HepG2 (cell line): ENCODE measurements around the gene GLIS2. TPM values are rescaled to one million over a fixed set of nuclear protein-coding genes. Genes with fewer than 3 reads are reported as not detected.
A peak's percentile ranks its signal among the peaks of the same experiment; 100 is the strongest.

Experiments
- ATAC-seq: fragments of 200-7000 bp; cut with Tn5 transposase; 3 replicates; pipeline ENCODE4 v1.9.1; 2020; ENCODE audit warnings: mild to moderate bottlenecking, moderate library complexity
- BruUV-seq: library from RNA; stranded (reverse); fragments of 400-500 nt; replicated peaks from 2 replicates; lab custom pipeline; 2021; lab: Mats Ljungman, UMichigan
- CTCF ChIA-PET: fragments of 300-600 bp; formaldehyde crosslinking; extraction: SDS; loops from one replicate; lab custom pipeline; 2021; ENCODE audit warnings: low total read pairs, inconsistent platforms, low intra/inter-chr PET ratio; lab: Yijun Ruan, JAX
- POLR2A ChIA-PET: fragments of 350-600 bp; sonication (Branson Sonifier 250); formaldehyde crosslinking; loops from one replicate; lab custom pipeline; 2020; ENCODE audit warnings: antibody characterized with exemption, inconsistent platforms; lab: Yijun Ruan, JAX
- DNase-seq: peaks from one replicate; pipeline ENCODE4 v3.0.0-alpha.2; 2015; ENCODE audit warnings: low spot score
- FAIRE-seq: peaks from 3 replicates; lab custom pipeline; 2011; peaks lifted over from hg19 to GRCh38; lab: Jason Lieb, UNC
- H2AFZ ChIP-seq: one replicate; pipeline ENCODE4 v1.6.1; 2011; ENCODE audit warnings: low read length, inconsistent platforms
- H3K27ac ChIP-seq: fragments of 300-600 bp; 3 replicates; pipeline ENCODE4 v1.8.0; 2011; ENCODE audit warnings: mixed run types, mild to moderate bottlenecking, mixed read lengths, low read length, inconsistent platforms; ENCODE audit not compliant: insufficient read depth; ENCODE audit errors: extremely low read length
- H3K27me3 ChIP-seq, 2 experiments: fragments of 200-600 bp in 1 of 2; 2 replicates in 1 of 2; 3 replicates in 1 of 2; pipeline versions ENCODE4 v1.6.0 to v1.8.0; 2011; ENCODE audit warnings: low read length in 2 of 2, mild to moderate bottlenecking in 2 of 2, moderate library complexity in 2 of 2, inconsistent platforms in 1 of 2; ENCODE audit not compliant: insufficient read depth in 2 of 2, control insufficient read depth in 1 of 2
- H3K36me3 ChIP-seq, 2 experiments: fragments of 200-600 bp in 1 of 2; replicated peaks in 1 of 2; 2 replicates in 1 of 2; 3 replicates in 1 of 2; pipeline versions ENCODE4 v1.5.1 to v1.8.0; 2011; ENCODE audit warnings: low read length in 2 of 2, inconsistent platforms in 1 of 2; ENCODE audit not compliant: insufficient read depth in 2 of 2, control insufficient read depth in 1 of 2
- H3K4me1 ChIP-seq: 2 replicates; pipeline ENCODE4 v1.5.1; 2012; ENCODE audit warnings: low read length, inconsistent platforms; ENCODE audit not compliant: insufficient read depth
- H3K4me2 ChIP-seq: 2 replicates; pipeline ENCODE4 v1.6.0; 2011; ENCODE audit warnings: low read depth, low read length, inconsistent platforms
- H3K4me3 ChIP-seq, 3 experiments: fragments of 200-600 bp in 1 of 3; sonication (generic), shearing (Covaris generic) in 1 of 3; replicated peaks in 1 of 3; 2 replicates each; pipeline ENCODE4 v1.5.1; 2011 to 2016; ENCODE audit warnings: low read length in 3 of 3, inconsistent platforms in 2 of 3, low read depth in 2 of 3, mild to moderate bottlenecking in 2 of 3, control low read depth in 1 of 3, mixed read lengths in 1 of 3; ENCODE audit not compliant: insufficient read depth in 1 of 3
- H3K79me2 ChIP-seq: one replicate; pipeline ENCODE4 v1.6.1; 2011; ENCODE audit warnings: low read length, inconsistent platforms; ENCODE audit not compliant: insufficient read depth
- H3K9ac ChIP-seq: 2 replicates; pipeline ENCODE4 v1.6.0; 2011; ENCODE audit warnings: mild to moderate bottlenecking, low read depth, low read length, inconsistent platforms; ENCODE audit not compliant: insufficient read depth
- H3K9me3 ChIP-seq: 2 replicates; pipeline ENCODE4 v1.5.1; 2012; ENCODE audit warnings: mild to moderate bottlenecking, low read length
- H4K20me1 ChIP-seq: 2 replicates; pipeline ENCODE4 v1.6.0; 2011; ENCODE audit warnings: inconsistent platforms, mild to moderate bottlenecking, low read length, moderate library complexity; ENCODE audit not compliant: insufficient read depth
- CBX5 ChIP-seq: sonication (generic); formaldehyde crosslinking; IDR thresholded peaks from 2 replicates; pipeline ENCODE4 v1.4.0; 2020; ENCODE audit warnings: missing genetic modification reagents, borderline replicate concordance
- HOXA3 ChIP-seq: sonication (generic); formaldehyde crosslinking; IDR thresholded peaks from 2 replicates; pipeline ENCODE4 v1.5.0; 2020; ENCODE audit warnings: missing genetic modification reagents
- JUN ChIP-seq: sonication (generic); formaldehyde crosslinking; IDR thresholded peaks from 2 replicates; pipeline ENCODE4 v1.4.0; 2020; ENCODE audit warnings: mild to moderate bottlenecking, missing genetic modification reagents
- KDM4B ChIP-seq: sonication (generic); formaldehyde crosslinking; IDR thresholded peaks from 2 replicates; pipeline ENCODE4 v1.4.0; 2020; ENCODE audit warnings: missing genetic modification reagents
- MAZ ChIP-seq, 2 experiments: sonication (generic) in 1 of 2; formaldehyde crosslinking in 1 of 2; IDR thresholded peaks; 2 replicates each; pipeline versions ENCODE4 v1.5.0 to v1.6.1; 2012 to 2020; ENCODE audit warnings: low read depth in 2 of 2, mild to moderate bottlenecking in 2 of 2, borderline replicate concordance in 1 of 2, improper control_type of control experiment in 1 of 2, low read length in 1 of 2, missing genetic modification reagents in 1 of 2, moderate library complexity in 1 of 2
- RAD51 ChIP-seq: fragments of 450-650 bp; IDR thresholded peaks from 2 replicates; pipeline ENCODE4 v1.6.1; 2016; ENCODE audit warnings: borderline replicate concordance
- SIN3A ChIP-seq: IDR thresholded peaks from 2 replicates; pipeline ENCODE4 v1.6.1; 2011; ENCODE audit warnings: low read depth, mild to moderate bottlenecking, control low read depth, low read length, borderline replicate concordance
- TCF7L2 ChIP-seq: IDR thresholded peaks from 2 replicates; pipeline ENCODE4 v1.6.1; 2011; ENCODE audit warnings: mild to moderate bottlenecking, low read depth, low read length, moderate library complexity
- ZFP36 ChIP-seq: fragments of 150-350 bp; IDR thresholded peaks from 2 replicates; pipeline ENCODE4 v1.6.1; 2018; ENCODE audit warnings: borderline replicate concordance, low read length, low read depth; ENCODE audit not compliant: partially characterized antibody
- ZFP90 ChIP-seq: sonication (generic); formaldehyde crosslinking; IDR thresholded peaks from 2 replicates; pipeline ENCODE4 v1.8.0; 2022; ENCODE audit warnings: missing genetic modification reagents, mild to moderate bottlenecking, inconsistent platforms, borderline replicate concordance
- ZNF329 ChIP-seq: sonication (generic); formaldehyde crosslinking; IDR thresholded peaks from 2 replicates; pipeline ENCODE4 v1.9.0; 2021; ENCODE audit warnings: low read depth, mild to moderate bottlenecking, missing genetic modification reagents
- ZNF746 ChIP-seq: sonication (generic); formaldehyde crosslinking; IDR thresholded peaks from 2 replicates; pipeline ENCODE4 v1.8.0; 2022; ENCODE audit warnings: mild to moderate bottlenecking, missing genetic modification reagents
- ZNF761 ChIP-seq: sonication (generic); formaldehyde crosslinking; conservative IDR thresholded peaks from 2 replicates; pipeline ENCODE4 v1.4.0; 2020; ENCODE audit warnings: mild to moderate bottlenecking, missing genetic modification reagents
- ZNF773 ChIP-seq: sonication (generic); formaldehyde crosslinking; IDR thresholded peaks from 2 replicates; pipeline ENCODE4 v1.4.0; 2020; ENCODE audit warnings: missing genetic modification reagents, borderline replicate concordance
- ZSCAN25 ChIP-seq: sonication (generic); formaldehyde crosslinking; IDR thresholded peaks from 2 replicates; pipeline ENCODE4 v1.8.0; 2022; ENCODE audit warnings: mild to moderate bottlenecking, missing genetic modification reagents
- WGBS: methylation state at CpG from one replicate; pipeline ENCODE4 v1.1.6; 2017; ENCODE audit warnings: low lambda C conversion rate; 5-methylcytosine and 5-hydroxymethylcytosine counted together
- in situ Hi-C: cut with HindIII; loops from 2 replicates; pipeline ENCODE4 v1.10.0; 2017; ENCODE audit warnings: low pct_unique_long_range_greater_than_20kb; ENCODE audit not compliant: extremely low pct_ligation_motif_present
- intact Hi-C: fragments of 100-400 bp; cut with micrococcal nuclease; formaldehyde crosslinking; loops from one replicate; pipeline ENCODE4 v1.10.0; 2022; ENCODE audit not compliant: unreplicated experiment
- polyA plus RNA-seq, 8 experiments: library from polyadenylated mRNA; depleted of rRNA in 3 of 8; stranded (reverse) in 7 of 8; unstranded in 1 of 8; fragments of >200 nt; fragmentation: Illumina TruSeq in 4 of 8; extraction: Trizol in 4 of 8; gene quantifications; 2 replicates each; pipeline versions ENCODE4 v1.2.1 to v1.2.3, GENCODE V29; 2011 to 2016; ENCODE audit warnings: low read depth in 4 of 8, missing spikeins in 1 of 8, mixed read lengths in 1 of 8; ENCODE audit not compliant: insufficient read depth in 1 of 8
- total RNA-seq, 5 experiments: library from RNA; depleted of rRNA; stranded (reverse); fragments of >200 nt; fragmentation: Illumina TruSeq; extraction: Trizol; gene quantifications; 2 replicates each; pipeline ENCODE4 v1.2.3, GENCODE V29; 2016; ENCODE audit warnings: low read depth in 1 of 5
- TF ChIP-seq, protein P1 (sequence below): sonication (generic); formaldehyde crosslinking; IDR thresholded peaks from 2 replicates; pipeline ENCODE4 v1.8.1; 2023; ENCODE audit warnings: mild to moderate bottlenecking, moderate library complexity, missing genetic modification reagents
- TF ChIP-seq, protein P2 (sequence below): sonication (generic); formaldehyde crosslinking; IDR thresholded peaks from 2 replicates; pipeline ENCODE4 v1.4.0; 2020; ENCODE audit warnings: missing genetic modification reagents
- TF ChIP-seq, protein P3 (sequence below): IDR thresholded peaks from 2 replicates; pipeline ENCODE4 v1.6.1; 2016; ENCODE audit warnings: mild to moderate bottlenecking
- TF ChIP-seq, protein P4 (sequence below): IDR thresholded peaks from 2 replicates; pipeline ENCODE4 v1.6.1; 2016; ENCODE audit warnings: low read depth, borderline replicate concordance

GLIS2 gene
- total and polyA plus RNA-seq, 2 of the 13 experiments (the other 11 are each of a cell fraction or from before 2014, with no cell fraction given): 0.28 to 0.29 TPM

DNA sequence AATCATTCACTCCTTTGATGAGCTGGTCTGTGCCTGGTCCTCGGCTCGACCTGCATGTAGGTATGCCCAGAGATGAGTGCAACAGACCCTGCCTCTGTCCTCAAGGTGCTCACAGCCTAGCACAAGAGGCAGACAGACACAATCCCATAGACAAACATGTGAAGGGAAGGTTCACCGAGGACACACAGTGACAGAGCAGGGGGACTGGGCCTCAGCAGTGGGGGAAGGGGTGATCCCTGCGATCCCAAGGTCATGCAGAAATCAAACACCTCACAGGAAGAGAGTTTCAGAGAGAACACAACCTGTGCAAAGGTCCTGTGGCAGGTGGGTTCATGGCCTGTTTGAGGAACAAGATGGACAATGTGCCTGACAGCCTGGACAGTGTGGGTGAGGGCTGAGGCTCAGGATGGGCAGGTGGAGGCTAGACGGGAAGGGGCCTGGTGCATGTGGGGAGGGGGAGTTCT is 51.6 kb downstream of the GLIS2 start:
- Histone ChIP-seq H3K9me3 (no peaks in the 10 kb centered on the region), H3K4me2 (peak overlapping the region; percentile 25), H4K20me1 (no peaks in the 10 kb centered on the region), H3K27ac (peak overlapping the region; percentile 62), H3K36me3 (peaks cover 0 to 1% of the 10 kb centered on the region in 2 experiments; a peak in 1 of 5 replicates), H3K4me3 (no peak overlapping the region), H3K4me1 (peaks cover 53% of the 10 kb centered on the region), H3K9ac (no peak overlapping the region; the same call in 1 of the 2 replicates), H2AFZ (no peak overlapping the region), H3K27me3 (no peaks in the 10 kb centered on the region), H3K79me2 (peaks cover 5% of the 10 kb centered on the region)
- peak; percentile 73 for DNase-seq
- WGBS: 14% methylated on average over 4 of the region's 5 CpGs
- POLR2A ChIA-PET: no interaction called here
- intact Hi-C loops (no loop called here), in situ Hi-C loops (no loop called here)
- peak; percentile 6 for ATAC-seq
- BruUV-seq: no TSS peak
- CTCF ChIA-PET: no interaction called here
- FAIRE-seq: peak; percentile 92
- TF ChIP-seq ZNF773: no peak
- TF ChIP-seq ZNF329 (CRISPR knock-in tag): no peak
- TF ChIP-seq SIN3A: no peak
- TF ChIP-seq HOXA3 (CRISPR knock-in tag): peak; percentile 79
- no peak for TF ChIP-seq TCF7L2
- TF ChIP-seq ZSCAN25: peak; percentile 70; the same call in 1 of the 2 replicates
- no peak for TF ChIP-seq ZFP90 (CRISPR knock-in tag)
- no peak for TF ChIP-seq ZFP36
- TF ChIP-seq, protein P1, sequence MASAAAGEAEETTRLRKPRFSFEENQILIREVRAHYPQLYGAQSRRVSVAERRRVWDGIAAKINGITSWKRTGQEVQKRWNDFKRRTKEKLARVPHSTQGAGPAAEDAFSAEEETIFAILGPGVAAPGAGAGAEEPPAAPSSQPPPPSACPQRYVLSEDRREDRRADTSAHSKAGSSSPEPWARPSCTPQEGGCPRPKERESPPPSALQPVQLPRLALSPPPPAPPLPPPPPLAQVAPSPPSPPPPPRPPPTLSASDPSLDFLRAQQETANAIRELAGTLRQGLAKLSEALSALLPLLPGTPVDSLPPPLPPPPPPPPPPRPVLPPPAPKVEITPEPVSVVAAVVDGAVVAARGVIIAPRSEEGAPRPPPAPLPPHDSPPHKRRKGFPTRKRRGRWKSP (CRISPR knock-in tag): no peak
- peak; percentile 77; the same call in 1 of the 2 replicates for TF ChIP-seq ZNF761 (CRISPR knock-in tag)
- TF ChIP-seq, protein P2, sequence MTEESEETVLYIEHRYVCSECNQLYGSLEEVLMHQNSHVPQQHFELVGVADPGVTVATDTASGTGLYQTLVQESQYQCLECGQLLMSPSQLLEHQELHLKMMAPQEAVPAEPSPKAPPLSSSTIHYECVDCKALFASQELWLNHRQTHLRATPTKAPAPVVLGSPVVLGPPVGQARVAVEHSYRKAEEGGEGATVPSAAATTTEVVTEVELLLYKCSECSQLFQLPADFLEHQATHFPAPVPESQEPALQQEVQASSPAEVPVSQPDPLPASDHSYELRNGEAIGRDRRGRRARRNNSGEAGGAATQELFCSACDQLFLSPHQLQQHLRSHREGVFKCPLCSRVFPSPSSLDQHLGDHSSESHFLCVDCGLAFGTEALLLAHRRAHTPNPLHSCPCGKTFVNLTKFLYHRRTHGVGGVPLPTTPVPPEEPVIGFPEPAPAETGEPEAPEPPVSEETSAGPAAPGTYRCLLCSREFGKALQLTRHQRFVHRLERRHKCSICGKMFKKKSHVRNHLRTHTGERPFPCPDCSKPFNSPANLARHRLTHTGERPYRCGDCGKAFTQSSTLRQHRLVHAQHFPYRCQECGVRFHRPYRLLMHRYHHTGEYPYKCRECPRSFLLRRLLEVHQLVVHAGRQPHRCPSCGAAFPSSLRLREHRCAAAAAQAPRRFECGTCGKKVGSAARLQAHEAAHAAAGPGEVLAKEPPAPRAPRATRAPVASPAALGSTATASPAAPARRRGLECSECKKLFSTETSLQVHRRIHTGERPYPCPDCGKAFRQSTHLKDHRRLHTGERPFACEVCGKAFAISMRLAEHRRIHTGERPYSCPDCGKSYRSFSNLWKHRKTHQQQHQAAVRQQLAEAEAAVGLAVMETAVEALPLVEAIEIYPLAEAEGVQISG (CRISPR knock-in tag): 0 out of 2 replicates have a peak, but pooled peaks have one; percentile 45
- peak; percentile 55; the same call in 1 of the 2 replicates for TF ChIP-seq ZNF746 (CRISPR knock-in tag)
- TF ChIP-seq JUN: 0 out of 2 replicates have a peak, but pooled peaks have one; percentile 47
- TF ChIP-seq, protein P3, sequence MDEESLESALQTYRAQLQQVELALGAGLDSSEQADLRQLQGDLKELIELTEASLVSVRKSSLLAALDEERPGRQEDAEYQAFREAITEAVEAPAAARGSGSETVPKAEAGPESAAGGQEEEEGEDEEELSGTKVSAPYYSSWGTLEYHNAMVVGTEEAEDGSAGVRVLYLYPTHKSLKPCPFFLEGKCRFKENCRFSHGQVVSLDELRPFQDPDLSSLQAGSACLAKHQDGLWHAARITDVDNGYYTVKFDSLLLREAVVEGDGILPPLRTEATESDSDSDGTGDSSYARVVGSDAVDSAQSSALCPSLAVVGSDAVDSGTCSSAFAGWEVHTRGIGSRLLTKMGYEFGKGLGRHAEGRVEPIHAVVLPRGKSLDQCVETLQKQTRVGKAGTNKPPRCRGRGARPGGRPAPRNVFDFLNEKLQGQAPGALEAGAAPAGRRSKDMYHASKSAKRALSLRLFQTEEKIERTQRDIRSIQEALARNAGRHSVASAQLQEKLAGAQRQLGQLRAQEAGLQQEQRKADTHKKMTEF (CRISPR knock-in tag): peak; percentile 49; the same call in 1 of the 2 replicates
- no peak for TF ChIP-seq KDM4B (CRISPR knock-in tag)
- peak; percentile 61 for TF ChIP-seq CBX5 (CRISPR knock-in tag)
- TF ChIP-seq MAZ (IDR thresholded peaks at IDR 0.05; ENCODE audit: borderline replicate concordance, low read depth, low read length): no peak
- no peak for TF ChIP-seq MAZ (CRISPR knock-in tag; IDR thresholded peaks at IDR 0.05; ENCODE audit: low read depth)
- TF ChIP-seq, protein P4, sequence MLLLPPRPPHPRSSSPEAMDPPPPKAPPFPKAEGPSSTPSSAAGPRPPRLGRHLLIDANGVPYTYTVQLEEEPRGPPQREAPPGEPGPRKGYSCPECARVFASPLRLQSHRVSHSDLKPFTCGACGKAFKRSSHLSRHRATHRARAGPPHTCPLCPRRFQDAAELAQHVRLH (CRISPR knock-in tag): peak; percentile 74; the same call in 1 of the 2 replicates
- TF ChIP-seq RAD51: no peak
